PC-3 (cell line): ENCODE results near the gene LHFPL6. TPM values are rescaled to one million over a fixed set of nuclear protein-coding genes. Genes with fewer than 3 reads are reported as not detected.

ENCODE experiments used
- ATAC-seq: fragments of 200-7000 bp; cut with Tn5 transposase; 2 replicates; pipeline ENCODE4 v1.9.1; 2020; ENCODE audit warnings: mild to moderate bottlenecking, moderate library complexity
- BruUV-seq: library from RNA; stranded (reverse); fragments of 400-500 nt; replicated peaks from 2 replicates; lab custom pipeline; 2021; lab: Mats Ljungman, UMichigan
- CTCF ChIA-PET: fragments of 300-600 bp; sonication (Branson Sonifier 250); formaldehyde crosslinking; loops from one replicate; lab custom pipeline; 2022; ENCODE audit warnings: antibody characterized with exemption; lab: Charles Lee
- POLR2A ChIA-PET: fragments of 300-600 bp; sonication (Branson Sonifier 250); formaldehyde crosslinking; loops from one replicate; lab custom pipeline; 2022; ENCODE audit warnings: antibody characterized with exemption; ENCODE audit not compliant: unreplicated experiment; lab: Charles Lee
- DNase-seq: peaks from one replicate; pipeline ENCODE4 v3.0.0-alpha.2; 2015
- H2AFZ ChIP-seq: fragments of 300-600 bp; sonication (generic); 2 replicates; pipeline ENCODE4 v1.6.0; 2016; ENCODE audit warnings: antibody characterized with exemption, low read length
- H3F3A ChIP-seq: fragments of 300-600 bp; sonication (generic); one replicate; pipeline ENCODE4 v1.6.0; 2017; ENCODE audit warnings: antibody characterized with exemption, low read length, control low read depth, mild to moderate bottlenecking; ENCODE audit not compliant: unreplicated experiment
- H3K27ac ChIP-seq: fragments of 300-600 bp; sonication (generic); 2 replicates; pipeline ENCODE4 v1.5.1; 2016; ENCODE audit warnings: mild to moderate bottlenecking, low read length
- H3K27me3 ChIP-seq: fragments of 300-600 bp; sonication (generic); 2 replicates; pipeline ENCODE4 v1.6.1; 2016; ENCODE audit warnings: low read length, mixed read lengths
- H3K36me3 ChIP-seq: fragments of 300-600 bp; sonication (generic); 2 replicates; pipeline ENCODE4 v1.6.1; 2016; ENCODE audit warnings: low read depth, mixed run types, low read length, mixed read lengths
- H3K4me1 ChIP-seq: fragments of 300-600 bp; sonication (generic); 2 replicates; pipeline ENCODE4 v1.5.1; 2016; ENCODE audit warnings: low read length; ENCODE audit not compliant: insufficient read depth
- H3K4me2 ChIP-seq: fragments of 300-600 bp; sonication (generic); 2 replicates; pipeline ENCODE4 v1.6.0; 2016; ENCODE audit warnings: low read length
- H3K4me3 ChIP-seq: fragments of 300-600 bp; sonication (generic); 2 replicates; pipeline ENCODE4 v1.5.1; 2016; ENCODE audit warnings: mild to moderate bottlenecking, low read length, mixed read lengths
- H3K79me2 ChIP-seq: fragments of 300-600 bp; sonication (generic); 2 replicates; pipeline ENCODE4 v1.6.1; 2017; ENCODE audit warnings: low read length, mixed read lengths
- H3K9ac ChIP-seq: fragments of 300-600 bp; sonication (generic); 2 replicates; pipeline ENCODE4 v1.6.0; 2016; ENCODE audit warnings: mild to moderate bottlenecking, low read length
- H3K9me2 ChIP-seq: fragments of 300-600 bp; sonication (generic); replicated peaks from 2 replicates; pipeline ENCODE4 v1.6.1; 2016; ENCODE audit warnings: mixed run types, low read length, mixed read lengths
- H3K9me3 ChIP-seq: fragments of 300-600 bp; sonication (generic); 2 replicates; pipeline ENCODE4 v1.6.1; 2016; ENCODE audit warnings: low read length, mixed read lengths
- H4K20me1 ChIP-seq: fragments of 300-600 bp; sonication (generic); 2 replicates; pipeline ENCODE4 v1.6.1; 2016; ENCODE audit warnings: low read length, mixed read lengths
- EZH2 ChIP-seq: fragments of 300-600 bp; sonication (generic); IDR thresholded peaks from one replicate; pipeline ENCODE4 v1.6.1; 2017; ENCODE audit warnings: antibody characterized with exemption, mild to moderate bottlenecking, low read length; ENCODE audit not compliant: unreplicated experiment
- EZH2phosphoT487 ChIP-seq: fragments of 300-600 bp; sonication (generic); IDR thresholded peaks from 2 replicates; pipeline ENCODE4 v1.6.1; 2018; ENCODE audit warnings: mild to moderate bottlenecking, antibody characterized with exemption, low read length, borderline replicate concordance
- intact Hi-C: fragments of 100-400 bp; cut with micrococcal nuclease; formaldehyde crosslinking; loops from 2 replicates; pipeline ENCODE4 v1.9.0; 2023
- total RNA-seq: library from RNA; depleted of rRNA; stranded (reverse); fragments of >200 nt; gene quantifications from 2 replicates; pipeline ENCODE4 v1.2.3, GENCODE V29; 2014
- TF ChIP-seq, protein P1 (sequence below): fragments of 300-600 bp; sonication (generic); conservative IDR thresholded peaks from 2 replicates; pipeline ENCODE4 v1.5.1; 2017; ENCODE audit warnings: antibody characterized with exemption, low read depth, mild to moderate bottlenecking, low read length

Gene LHFPL6
- total RNA-seq, 1 experiment from 2014 or later, result 7.8 TPM

DNA sequence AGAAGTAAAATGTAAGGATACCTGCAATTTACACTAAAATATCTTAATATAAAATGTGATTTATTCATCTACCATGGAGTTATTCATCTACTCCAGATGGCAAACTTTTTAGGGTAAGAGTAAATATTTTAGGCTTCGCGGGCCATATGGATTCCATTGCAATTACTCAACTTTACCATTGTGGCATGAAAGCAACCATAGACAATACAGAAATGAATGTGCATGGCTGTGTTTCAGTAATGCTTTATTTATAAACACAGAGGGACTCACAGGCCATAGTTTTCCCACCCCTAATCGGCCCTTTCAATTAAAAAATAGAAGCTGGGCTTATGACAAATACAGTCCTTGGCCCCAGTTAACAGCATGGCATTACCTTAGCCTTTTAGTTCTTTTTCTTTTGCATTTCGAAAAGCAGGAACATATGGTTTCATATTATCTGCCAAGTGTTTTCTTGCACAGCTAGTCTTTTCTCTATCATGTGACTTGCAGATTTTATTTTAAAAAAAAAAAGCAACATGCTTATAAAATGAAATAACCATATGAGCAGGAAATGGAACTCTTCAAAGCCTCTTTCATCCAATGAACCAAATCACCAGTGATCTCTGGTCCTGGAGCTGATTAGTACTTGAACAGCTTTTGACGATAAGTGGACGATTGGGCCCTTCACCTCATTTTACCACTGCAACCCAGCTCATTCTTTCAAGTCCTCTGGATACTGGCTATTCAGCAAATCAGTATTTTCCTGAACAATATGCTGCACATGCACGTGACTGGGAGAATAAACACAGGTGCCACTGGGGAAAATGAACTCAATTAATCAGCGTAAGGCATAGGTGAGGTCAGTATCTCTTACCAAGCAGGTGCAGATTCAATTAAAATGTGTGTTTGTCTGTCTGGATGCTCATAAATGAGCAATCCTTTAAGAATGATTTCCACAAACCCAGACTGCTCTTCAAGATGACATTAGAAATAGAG, 63.9 kb downstream of the LHFPL6 start:
- peak; percentile 42 for DNase-seq
- H3F3A ChIP-seq, result no peaks in the 10 kb centered on the region
- no peak overlapping the region for H2AFZ ChIP-seq
- TF ChIP-seq, protein P1, sequence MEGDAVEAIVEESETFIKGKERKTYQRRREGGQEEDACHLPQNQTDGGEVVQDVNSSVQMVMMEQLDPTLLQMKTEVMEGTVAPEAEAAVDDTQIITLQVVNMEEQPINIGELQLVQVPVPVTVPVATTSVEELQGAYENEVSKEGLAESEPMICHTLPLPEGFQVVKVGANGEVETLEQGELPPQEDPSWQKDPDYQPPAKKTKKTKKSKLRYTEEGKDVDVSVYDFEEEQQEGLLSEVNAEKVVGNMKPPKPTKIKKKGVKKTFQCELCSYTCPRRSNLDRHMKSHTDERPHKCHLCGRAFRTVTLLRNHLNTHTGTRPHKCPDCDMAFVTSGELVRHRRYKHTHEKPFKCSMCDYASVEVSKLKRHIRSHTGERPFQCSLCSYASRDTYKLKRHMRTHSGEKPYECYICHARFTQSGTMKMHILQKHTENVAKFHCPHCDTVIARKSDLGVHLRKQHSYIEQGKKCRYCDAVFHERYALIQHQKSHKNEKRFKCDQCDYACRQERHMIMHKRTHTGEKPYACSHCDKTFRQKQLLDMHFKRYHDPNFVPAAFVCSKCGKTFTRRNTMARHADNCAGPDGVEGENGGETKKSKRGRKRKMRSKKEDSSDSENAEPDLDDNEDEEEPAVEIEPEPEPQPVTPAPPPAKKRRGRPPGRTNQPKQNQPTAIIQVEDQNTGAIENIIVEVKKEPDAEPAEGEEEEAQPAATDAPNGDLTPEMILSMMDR, result no peak
- TF ChIP-seq EZH2, result no peak
- TF ChIP-seq EZH2phosphoT487, result no peak
- no peaks in the 10 kb centered on the region for H4K20me1 ChIP-seq
- no peaks in the 10 kb centered on the region for H3K27me3 ChIP-seq
- no TSS peak for BruUV-seq
- no peaks in the 10 kb centered on the region for H3K9me3 ChIP-seq
- intact Hi-C loops, result loop anchor here (2.0 kb wide), 1 partner anchor 26 kb away; no protein-coding TSS in a partner anchor
- CTCF ChIA-PET, result interaction anchor here (0.6 kb wide), 1 partner anchor 11 kb away, joined by 4 read pairs; no protein-coding TSS in a partner anchor
- H3K27ac ChIP-seq, result no peak overlapping the region
- no peak overlapping the region for H3K4me3 ChIP-seq
- H3K79me2 ChIP-seq, result no peaks in the 10 kb centered on the region
- H3K4me1 ChIP-seq, result peaks cover 16% of the 10 kb centered on the region; the same call in 1 of the 2 replicates
- H3K9me2 ChIP-seq, result no peaks in the 10 kb centered on the region
- POLR2A ChIA-PET, result interaction anchor here (0.6 kb wide), 2 partner anchors 11 to 96 kb away, joined by 3 to 4 read pairs; no protein-coding TSS in a partner anchor
- H3K36me3 ChIP-seq, result no peaks in the 10 kb centered on the region
- no peak for ATAC-seq
- no peak overlapping the region for H3K4me2 ChIP-seq
- no peak overlapping the region for H3K9ac ChIP-seq

DNA sequence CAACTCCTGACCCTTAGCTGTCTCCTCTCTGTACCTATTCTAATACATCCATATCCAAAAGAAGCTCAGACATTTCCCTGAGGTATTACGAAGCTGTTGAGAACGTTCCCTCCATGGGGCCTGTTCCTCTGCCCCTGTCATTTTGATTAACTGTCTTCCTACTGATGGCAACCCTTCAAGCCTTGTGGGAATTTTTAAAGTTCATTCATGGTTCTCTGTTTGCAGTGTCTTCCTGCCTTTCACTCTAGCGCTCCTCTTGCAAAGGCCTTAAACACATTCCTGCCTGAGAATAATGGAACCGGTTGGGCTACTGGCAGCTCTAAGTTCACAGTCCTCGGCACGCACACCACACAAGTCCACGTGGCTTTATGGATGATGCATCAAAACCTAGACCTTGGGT, 66.1 kb downstream of the LHFPL6 start:
- BruUV-seq, result no TSS peak
- no peak for DNase-seq
- ChIA-PET POLR2A (no interaction called here), CTCF (no interaction called here)
- H3K79me2 ChIP-seq, result no peaks in the 10 kb centered on the region
- H3K27ac ChIP-seq, result no peak overlapping the region
- H3F3A ChIP-seq, result no peaks in the 10 kb centered on the region
- H3K9ac ChIP-seq, result no peak overlapping the region
- H4K20me1 ChIP-seq, result no peaks in the 10 kb centered on the region
- no peaks in the 10 kb centered on the region for H3K27me3 ChIP-seq
- no peak overlapping the region for H2AFZ ChIP-seq
- no peak overlapping the region for H3K4me3 ChIP-seq
- intact Hi-C loops, result no loop called here
- TF ChIP-seq, protein P1, result no peak
- TF ChIP-seq EZH2phosphoT487, result no peak
- no peak for TF ChIP-seq EZH2
- H3K4me1 ChIP-seq, result peaks cover 19% of the 10 kb centered on the region
- no peak for ATAC-seq
- no peaks in the 10 kb centered on the region for H3K9me2 ChIP-seq
- H3K9me3 ChIP-seq, result no peaks in the 10 kb centered on the region
- no peaks in the 10 kb centered on the region for H3K36me3 ChIP-seq
- no peak overlapping the region for H3K4me2 ChIP-seq

DNA sequence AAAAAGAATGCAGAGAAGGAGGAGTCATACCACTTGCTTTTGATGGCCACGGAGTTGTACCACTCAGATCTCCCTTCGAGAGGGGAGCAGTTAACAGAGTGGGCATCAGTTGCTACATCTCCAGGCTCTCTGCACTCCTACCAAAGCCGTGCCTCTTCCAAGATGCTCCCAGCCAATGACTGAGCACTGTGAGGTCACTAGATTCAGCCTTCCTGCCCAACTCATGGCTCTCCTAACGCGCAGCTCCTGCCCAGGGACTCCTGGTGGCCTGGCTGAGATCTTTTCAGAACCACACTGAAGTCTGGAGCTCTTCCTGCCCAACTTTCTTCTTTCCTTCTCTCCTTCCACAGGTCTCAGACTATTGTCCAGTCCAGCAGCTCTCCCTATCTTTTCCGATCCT, 66.7 kb downstream of the LHFPL6 start:
- intact Hi-C loops, result no loop called here

More for the DNA sequence above, 66.7 kb downstream of the LHFPL6 start:
- Histone ChIP-seq H3K4me3 (no peak overlapping the region), H2AFZ (no peak overlapping the region), H3K9me3 (no peaks in the 10 kb centered on the region), H3K27ac (no peak overlapping the region), H3K36me3 (no peaks in the 10 kb centered on the region), H4K20me1 (no peaks in the 10 kb centered on the region), H3K27me3 (no peaks in the 10 kb centered on the region), H3K4me2 (no peak overlapping the region), H3K4me1 (peaks cover 25% of the 10 kb centered on the region), H3K79me2 (no peaks in the 10 kb centered on the region), H3K9ac (no peak overlapping the region), H3K9me2 (no peaks in the 10 kb centered on the region), H3F3A (no peaks in the 10 kb centered on the region)
- CTCF ChIA-PET, result no interaction called here
- BruUV-seq, result no TSS peak
- no peak for TF ChIP-seq EZH2
- TF ChIP-seq EZH2phosphoT487, result no peak
- TF ChIP-seq, protein P1, result no peak
- no peak for ATAC-seq
- no peak for DNase-seq
- POLR2A ChIA-PET, result no interaction called here
